ENCODE measurements around the gene LONP1. TPM values are rescaled to one million over a fixed set of nuclear protein-coding genes. Genes with fewer than 3 reads are reported as not detected.

The LONP1 gene
- total RNA-seq, 1 donor from 2014 or later, result 192 TPM

Other genes starting within 250 kb of the LONP1 start
- 0.37 and 0.52 TPM in 2 replicates for gene TINCR, start 152.2 kb downstream of the LONP1 start, total RNA-seq
- gene SAFB2, start 97.4 kb downstream of the LONP1 start, total RNA-seq, result 96.1 and 96.7 TPM in 2 replicates
- gene SAFB, start 97.1 kb downstream of the LONP1 start, total RNA-seq, result 132 and 143 TPM in 2 replicates
- 54.3 and 60.9 TPM in 2 replicates for gene MICOS13, start 39.6 kb downstream of the LONP1 start, total RNA-seq
- 2.0 and 2.5 TPM in 2 replicates for gene HSD11B1L, start 39.1 kb downstream of the LONP1 start, total RNA-seq
- gene RPL36, start 29.9 kb downstream of the LONP1 start, total RNA-seq, result 996 and 1,031 TPM in 2 replicates
- gene CATSPERD, start 491 bp upstream of the LONP1 start, total RNA-seq, result not detected in 2 replicates
- gene PRR22, start 64.6 kb upstream of the LONP1 start, total RNA-seq, result 5.7 and 6.1 TPM in 2 replicates
- 74.0 and 84.3 TPM in 2 replicates for gene DUS3L, start 71.0 kb upstream of the LONP1 start, total RNA-seq
- gene NRTN, start 84.9 kb upstream of the LONP1 start, total RNA-seq, result 0.85 and 0.87 TPM in 2 replicates
- gene FUT6, start 119.6 kb upstream of the LONP1 start, total RNA-seq, result not detected in 2 replicates
- not detected in 2 replicates for gene FUT3, start 131.3 kb upstream of the LONP1 start, total RNA-seq
- gene FUT5, start 150.4 kb upstream of the LONP1 start, total RNA-seq, result not detected in 2 replicates
- 230 and 246 TPM in 2 replicates for gene NDUFA11, start 183.6 kb upstream of the LONP1 start, total RNA-seq
- gene VMAC, start 184.7 kb upstream of the LONP1 start, total RNA-seq, result 3.1 and 3.8 TPM in 2 replicates
- 3.3 and 4.8 TPM in 2 replicates for gene CAPS, start 194.1 kb upstream of the LONP1 start, total RNA-seq